Activated CD4-positive, alpha-beta T cell treated with anti-CD3 and anti-CD28 coated beads, Interleukin-2, amount 50 U/mL, for 1 hour (primary cell): ENCODE data around the gene ASB10.

ENCODE experiments used
- DNase-seq: peaks from one replicate; pipeline ENCODE4 v3.0.0-alpha.2; 2020

ASB10 gene

DNA sequence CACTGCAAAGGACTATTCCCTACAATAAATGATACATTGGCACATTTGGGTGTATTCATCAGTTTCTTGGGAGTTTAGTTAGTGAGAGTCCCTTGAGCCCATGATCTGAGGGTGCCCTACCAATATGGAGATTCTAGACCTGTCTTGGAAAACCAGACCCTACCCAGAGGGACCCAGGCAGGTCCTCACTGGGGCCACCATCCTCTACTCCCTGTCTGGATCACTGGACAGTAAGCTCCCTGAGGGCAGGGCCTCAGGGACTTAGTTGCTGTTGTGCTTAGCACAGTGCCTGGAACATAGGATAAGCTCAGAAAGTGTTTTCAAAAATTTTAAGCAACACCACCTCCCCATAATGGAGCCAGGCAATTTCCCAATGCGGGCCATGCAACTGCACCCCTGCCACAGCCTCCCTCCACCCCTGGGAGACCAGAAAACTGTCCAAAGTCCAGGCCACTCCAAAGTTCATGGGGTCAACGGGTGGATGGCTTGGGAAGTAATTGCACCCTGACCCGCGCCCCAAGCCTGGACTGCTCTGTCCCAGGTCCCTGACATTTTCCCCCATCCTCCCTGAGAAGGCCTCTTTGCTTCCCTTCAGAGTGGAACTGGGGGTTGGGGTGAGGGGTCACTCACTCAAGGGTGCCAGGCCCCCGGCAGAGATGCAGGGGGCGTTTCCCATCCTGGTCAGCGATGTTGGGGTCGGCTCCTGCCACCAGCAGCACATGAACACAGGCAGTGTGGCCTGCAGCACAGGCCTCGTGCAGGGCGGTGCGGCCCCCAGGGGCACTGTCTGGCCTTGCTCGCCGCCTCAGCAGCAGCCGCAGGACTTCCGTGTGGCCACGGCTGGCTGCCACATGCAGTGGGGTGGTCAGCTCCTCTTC lies 1.0 kb downstream of the ASB10 start:
- DNase-seq: no peak

DNA sequence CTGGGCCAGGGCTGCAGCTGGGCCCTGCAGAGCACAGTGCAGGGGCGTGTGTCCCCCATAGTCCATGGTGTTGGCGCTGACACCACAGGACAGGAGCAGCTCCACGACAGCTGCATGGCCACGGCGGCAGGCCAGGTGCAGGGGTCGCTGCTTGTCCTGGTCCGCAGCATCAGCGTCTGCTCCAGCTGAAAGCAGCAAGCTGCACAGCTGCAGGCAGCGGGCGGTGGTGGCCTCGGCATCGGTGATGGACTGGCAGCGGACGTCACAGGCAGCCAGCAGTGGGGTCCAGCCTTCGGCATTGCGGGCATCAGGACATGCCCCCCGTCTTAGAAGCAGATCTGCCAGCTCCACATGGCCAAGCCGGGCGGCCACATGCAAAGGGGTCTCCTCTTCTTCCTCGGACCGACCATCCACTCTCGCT lies 6.0 kb downstream of the ASB10 start:
- DNase-seq: no peak

DNA sequence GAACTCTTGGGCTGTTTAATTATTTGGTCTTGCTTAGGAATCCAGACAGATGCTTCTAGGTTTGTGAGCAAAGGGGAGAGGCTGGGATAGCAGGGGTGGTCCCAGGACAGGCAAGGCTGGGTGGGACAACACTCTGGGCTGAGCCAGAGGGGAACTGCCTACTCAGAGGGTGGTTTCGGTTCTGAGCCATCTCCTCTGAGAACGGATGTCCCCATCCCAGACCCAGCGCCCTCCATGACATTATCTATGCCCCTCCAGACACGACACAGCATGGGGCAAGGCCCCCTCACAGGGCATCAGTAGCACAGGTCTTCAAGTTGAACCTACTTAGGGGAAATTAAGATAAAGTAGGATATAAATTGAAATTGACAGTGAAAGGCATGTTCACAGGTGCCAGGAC lies 7.1 kb downstream of the ASB10 start:
- DNase-seq: no peak

DNA sequence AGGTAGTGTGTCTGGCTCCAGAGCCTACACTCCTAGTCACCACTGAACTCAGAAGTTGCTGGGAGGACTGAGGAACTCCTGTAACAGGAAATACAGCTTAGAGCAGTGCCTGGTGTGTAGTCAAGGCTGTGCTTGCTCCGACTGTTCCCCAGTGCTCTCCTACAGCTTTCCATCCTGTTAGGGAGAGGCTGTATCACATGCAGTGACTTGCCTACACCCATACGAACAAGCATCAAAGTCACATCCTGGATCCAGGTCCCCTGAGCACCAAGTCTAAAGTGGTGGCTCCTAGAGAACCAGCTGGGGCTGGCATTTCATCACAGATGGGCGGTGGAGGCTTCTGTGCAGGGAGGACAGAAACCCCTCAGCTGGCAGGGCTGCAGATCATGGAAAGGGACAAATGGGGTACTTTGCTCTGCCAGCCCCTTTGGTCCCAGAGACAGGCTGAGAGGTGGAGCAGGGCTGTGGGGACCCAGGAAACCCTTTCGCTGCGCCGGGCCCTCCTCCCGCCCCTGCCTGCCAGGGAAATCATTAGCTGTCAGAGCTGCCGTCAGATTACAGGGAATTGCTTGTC lies 7.7 kb downstream of the ASB10 start:
- no peak for DNase-seq

DNA sequence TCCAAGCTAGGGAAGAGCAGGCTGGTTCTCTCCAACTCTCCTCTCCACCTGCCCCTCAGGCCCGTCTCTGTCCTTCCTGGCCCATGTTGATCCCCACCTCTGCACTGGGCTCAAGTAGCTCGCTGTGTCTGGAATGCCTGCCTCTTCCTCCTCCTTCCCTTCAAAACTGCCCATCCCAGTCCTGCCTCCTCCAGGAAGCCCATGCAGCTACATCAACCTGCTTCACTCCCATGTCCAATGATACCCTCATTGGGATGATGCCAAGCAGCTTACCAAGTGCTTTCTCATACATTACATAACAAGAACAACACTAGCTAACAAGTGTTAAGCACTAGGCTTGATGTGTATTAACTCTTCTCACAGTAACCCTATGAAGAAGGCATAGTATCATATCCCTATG lies 8.2 kb downstream of the ASB10 start:
- DNase-seq: no peak

DNA sequence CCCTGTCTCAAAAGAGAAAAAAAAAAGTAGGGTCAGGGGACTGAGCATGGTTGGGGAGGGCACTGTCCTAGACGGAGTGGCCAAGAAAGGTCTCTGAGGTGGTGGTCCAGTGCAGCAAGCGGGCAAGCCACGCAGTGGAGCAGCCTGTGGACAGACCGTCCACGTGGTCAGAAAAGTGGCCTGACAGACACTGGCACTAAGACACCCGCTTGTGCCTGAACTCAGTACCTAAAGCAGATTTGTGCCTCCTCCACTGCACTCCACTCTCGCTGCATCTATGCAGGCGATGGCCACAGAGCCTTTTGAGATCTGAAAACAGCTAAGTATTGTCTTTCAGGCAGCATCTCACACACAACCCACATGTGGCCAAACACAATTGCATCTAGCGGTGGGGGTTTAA lies 8.8 kb downstream of the ASB10 start:
- DNase-seq: no peak

DNA sequence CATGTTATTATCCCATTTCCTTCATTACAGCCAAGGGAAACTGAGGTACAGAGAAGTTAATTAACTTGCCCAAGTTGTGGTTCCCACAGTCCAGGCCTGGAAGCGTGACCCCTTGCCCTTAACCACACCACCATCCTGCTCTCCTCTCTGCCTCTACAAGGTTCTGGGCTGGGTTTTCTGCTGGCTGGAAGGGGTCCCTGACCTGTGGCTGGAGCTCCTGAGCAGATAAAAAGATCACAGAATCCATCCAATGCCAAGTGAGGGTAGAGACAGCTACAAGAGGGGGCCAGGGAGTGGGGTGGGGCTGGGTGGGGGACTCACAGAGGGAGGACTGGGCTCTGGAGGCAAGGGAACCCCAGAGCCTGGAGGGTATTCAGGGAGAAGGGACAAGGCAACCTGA lies 9.7 kb downstream of the ASB10 start:
- no peak for DNase-seq

DNA sequence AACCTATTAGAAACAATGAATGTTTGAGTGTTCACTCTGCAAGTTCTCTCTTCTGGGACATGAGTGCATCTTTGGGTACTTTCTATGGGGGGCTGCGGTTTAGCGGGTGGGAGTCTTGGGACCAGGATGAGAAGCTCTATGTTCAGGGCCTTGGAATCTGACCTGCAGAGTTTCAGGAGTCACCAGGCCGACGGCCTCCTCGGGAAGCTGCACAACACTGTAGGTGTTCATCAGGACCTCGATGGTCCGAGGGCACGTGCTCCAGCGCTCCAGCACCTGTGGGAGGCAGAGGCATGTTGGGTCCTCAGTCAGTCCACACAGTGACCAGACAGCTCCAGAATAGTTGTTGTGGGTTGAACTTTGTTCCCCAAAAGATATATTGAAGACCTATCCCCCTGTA lies 10.6 kb downstream of the ASB10 start:
- DNase-seq: no peak

DNA sequence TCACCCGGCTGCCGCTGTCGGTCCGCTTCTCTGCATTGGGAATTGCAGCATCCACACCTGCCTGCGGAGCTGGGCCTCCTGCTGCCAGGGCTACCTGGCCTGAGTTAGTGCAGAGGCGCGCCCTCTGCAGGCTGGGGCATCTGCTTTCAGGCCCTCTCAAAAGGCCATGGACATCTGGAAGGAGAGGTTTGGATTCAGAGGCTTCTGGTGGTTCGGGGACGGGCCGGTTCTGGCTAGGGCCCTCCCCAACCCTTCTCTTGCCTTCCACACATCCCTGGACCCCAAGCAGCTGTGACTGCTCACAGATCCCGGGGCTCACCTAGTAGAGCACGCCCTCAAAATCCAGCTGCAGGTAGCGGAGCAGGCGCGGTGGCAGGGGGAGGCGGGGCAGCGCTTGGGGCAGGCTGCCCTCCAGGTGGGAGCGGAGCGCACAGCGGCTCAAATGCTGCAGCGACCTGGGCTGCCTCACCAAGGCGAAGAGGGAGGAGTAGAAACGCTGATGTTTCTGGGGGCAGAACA lies 11.2 kb downstream of the ASB10 start:
- DNase-seq: no peak

DNA sequence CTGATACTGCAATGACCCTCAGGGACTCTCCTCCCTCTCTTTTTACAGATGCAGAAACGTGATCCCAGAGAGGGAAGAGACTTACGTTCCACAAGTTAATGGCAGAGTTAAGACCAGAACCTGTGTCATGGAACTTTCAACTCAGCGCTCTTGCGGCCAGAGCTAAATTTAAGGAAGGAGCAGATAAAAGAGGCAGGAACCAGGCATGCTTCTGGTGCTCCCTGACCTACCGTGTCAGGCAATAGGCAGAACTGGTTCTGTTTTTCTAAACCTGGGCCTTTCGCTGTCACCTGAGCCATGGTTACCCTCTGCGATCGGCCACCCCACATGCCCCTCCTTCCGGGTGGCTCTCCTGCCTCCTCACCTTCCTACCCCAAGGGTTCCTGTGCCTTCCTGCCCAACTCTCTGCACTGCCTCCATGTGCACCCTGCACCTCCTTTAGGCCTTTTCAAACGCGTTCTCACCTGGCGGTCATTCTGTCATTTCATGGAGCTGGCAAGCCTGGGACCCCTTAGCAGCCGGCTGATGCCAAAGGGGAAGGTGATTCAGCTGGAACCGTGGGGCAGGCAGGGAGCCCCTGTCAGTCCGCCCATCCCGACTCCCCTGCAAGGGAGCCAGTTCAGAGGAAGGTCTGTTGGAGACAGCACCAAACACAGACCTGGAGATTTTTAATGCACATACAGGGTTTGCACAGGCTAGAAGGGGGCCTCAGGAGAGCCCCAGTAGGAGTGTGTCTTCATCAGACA lies 11.8 kb downstream of the ASB10 start:
- DNase-seq: no peak

DNA sequence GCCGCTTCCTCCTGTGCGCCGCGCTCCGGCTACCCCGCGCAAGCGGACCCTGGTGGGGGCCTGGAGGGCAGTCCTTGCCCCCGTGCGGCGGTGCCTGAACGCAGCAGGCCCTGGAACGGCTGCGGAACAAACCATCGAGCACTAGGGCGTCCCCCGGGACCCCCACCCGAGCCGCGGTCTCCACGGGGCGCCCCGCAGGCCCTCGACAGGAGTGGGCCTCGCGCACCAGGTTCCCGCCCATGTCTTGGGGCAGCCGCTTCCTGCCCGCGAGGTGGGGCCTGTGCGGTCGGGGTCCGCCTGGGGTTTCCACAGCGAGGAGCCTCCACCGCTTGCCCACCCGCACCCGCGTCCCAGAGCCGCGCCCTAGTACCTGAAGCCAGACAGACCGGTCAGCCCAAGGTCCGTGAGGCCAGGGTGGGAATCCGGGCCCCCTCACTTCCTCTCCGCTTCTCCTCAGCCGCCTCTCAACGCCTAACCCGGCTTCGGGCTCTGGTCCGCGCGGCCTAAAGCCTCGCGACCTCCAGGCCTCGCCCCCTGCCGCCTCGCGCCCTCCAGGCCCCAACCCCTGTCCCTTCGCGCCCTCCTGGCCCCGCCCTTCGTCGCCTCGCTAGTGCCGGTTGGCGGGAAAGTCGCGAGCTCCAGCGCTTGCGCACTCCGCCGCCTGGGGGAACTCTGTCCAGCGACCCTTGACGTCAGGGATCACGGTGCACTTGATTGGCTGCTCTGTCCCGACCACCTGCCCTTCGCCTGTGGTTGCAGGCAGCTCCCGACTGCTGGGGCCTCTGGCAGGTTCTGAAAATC lies 12.6 kb downstream of the ASB10 start:
- DNase-seq: peak; percentile 15

DNA sequence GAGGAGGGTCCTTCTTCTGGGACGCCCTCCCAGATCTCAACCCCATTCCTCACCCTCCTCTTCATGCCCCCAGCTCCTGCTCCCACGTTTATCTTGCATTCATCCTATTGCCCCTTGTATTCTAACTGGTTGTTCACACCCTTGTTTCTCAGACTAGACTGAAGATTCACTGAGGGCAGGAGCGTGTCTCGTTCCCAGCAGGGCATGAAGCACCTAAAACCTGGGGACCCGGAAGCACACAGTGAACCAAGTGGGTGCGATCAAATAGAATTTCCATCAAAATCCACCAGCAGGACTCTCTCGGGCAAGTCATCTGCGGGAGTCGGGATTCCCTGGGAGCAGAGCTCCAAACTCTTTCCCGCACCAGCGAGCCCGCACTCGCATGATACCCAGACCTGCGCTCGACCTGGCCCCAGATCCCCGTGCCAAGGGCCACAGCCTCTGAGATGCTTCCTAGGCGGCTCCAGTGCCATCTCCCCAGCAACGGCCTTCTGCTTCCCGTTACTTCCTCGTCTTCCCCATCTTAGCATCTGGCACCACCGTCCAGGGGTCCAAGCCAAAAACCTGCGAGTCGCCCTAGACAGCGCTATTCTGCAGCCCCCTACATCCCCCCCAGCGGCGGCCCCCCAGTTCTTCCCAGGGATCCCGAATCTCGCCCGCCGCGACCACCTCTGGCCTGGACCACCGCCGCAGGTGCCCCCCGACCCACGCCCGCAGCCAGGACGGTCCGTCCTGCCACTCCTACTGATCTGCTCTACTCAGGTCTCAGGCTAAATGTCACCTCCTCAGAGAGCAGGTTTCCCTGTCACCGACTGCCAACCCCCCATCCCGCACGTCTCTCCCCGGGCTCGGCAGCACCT lies 13.4 kb downstream of the ASB10 start:
- DNase-seq: no peak

DNA sequence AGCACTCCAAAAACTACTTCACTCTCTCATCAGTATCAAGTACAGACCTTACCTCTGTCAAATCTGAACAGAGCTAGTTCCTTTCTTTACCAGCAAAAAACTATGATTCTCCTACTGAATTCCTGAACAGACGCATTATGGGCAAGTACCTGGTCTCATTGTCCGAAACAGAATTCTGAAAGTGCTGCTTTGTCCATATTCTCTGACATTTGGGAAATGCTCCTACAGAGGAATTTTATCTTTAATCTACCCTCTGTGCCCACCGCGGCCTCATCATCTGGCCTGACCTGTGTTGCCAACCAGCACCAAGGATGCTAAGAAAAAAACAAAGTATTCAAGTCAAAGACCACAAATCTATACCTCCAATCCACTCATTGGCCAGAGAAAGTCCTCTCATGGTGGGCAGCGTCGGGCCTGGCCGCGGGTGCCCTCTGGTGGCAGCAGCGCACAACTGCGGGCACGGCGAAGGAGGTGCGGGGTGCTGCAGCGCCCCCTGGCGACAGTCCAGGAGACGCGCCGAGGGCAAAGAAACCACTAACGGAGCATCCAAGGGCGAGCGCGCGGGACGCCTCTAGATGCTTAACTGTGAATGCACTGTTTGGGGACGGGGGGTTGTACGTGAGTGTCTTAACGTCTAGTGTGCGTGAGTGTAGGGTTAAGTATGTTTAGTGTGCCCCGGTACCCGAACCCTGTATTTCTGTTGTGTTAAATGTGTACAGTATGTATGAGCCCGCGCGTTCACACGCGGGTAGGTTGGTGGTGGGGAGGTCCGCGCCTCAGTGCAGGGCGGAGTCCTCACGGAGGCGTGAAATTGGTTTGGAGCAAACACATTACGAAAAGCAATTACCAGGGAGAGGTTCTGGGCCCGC lies 14.5 kb downstream of the ASB10 start:
- DNase-seq: peak; percentile 77

DNA sequence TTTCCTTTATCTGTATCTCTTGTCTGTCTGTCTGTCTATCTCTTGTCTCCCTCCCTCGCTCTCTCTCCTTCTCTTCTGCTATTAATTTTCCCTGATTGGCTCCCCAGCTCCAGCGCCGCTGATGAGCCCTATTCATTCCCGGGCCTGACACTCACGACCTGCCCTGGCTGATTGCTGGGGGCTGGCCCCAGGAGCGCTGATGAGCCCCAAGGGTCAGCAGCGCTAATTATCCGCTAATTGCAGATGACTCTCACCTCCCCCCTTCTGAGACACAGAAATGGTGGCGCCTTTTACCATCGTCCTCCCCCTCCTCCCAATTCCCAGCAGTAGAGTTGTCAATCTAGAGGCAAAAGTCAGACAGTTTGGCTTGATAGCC lies 18.3 kb downstream of the ASB10 start:
- no peak for DNase-seq

DNA sequence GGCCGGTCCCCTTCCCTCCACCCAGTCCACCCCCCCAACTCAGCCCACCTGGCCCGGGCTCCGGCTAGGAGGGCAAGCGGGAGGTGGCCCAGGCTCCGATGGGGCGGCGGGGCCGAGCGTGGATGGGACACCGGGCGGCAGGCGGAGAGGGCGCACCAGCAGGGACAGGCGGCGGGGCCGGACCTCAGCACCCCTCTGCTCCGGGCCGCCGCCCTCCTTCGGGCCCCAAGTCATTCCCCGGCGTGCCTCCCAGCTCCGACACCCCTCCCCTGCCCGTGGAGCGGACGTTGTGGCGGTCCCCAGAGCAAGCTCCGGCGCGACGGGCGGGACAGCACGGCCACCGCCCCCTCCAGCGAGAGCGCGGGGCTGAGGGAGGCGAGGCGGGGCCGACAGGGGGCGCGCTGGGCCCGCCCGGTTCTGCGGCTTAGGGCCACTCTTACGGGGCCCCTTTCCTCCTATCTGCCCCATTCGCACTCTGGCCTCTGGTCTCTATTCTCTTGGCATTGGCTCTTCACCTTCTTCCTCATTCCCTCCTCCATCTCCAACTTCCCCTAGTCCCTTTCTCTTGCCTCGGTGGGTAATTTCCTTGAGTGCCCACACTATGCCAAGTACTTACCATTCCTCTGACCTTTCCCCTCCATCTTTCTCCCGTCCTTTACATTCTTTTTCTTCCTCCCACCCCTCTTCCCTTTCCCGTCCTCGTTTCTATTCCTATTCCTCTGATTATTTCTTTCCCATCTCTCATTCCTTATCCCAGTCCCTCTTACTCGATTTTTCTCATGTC lies 18.9 kb downstream of the ASB10 start:
- peak; percentile 60 for DNase-seq

DNA sequence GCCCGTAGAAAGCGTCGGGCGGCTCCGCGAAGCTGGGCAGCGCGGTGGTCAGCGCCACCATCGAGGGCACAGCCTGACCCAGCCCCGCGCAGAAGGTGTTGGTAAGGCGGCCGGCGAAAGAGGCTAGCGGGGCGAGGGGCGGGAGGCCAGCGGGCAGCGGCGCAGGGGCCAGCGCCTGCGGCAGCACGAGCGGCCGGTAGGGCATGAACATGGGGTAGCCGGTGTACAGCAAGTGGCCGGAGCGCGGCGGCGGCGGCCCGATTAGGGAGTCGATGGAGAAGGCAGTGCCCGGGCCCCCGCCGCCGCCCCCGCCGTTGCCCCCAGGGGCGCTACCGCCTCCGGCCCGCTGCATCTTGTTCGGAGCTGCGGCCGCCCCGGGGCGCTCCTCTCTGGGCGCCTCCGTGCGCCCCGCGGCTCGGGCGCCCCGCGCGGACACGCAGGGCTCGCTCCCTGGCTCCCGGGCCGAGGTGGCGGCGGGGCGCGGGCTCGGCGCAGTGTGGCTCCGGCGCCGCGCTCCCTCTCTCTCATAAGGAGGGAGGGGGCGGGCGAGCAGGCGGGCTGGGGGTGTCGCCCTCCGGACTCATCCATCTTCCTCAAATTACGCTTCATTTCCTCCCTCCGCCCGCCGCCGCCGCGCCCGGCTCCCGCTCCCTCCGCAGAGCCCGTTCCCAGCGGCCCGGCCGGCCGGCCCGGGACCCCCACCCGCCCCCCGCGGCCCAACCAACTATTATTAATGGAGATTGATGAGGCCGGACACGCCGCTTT lies 19.7 kb downstream of the ASB10 start, which contains the start of gene GBX1:
Gene GBX1, minus strand, starts transcription at position 498 of the 765 bp plus-strand sequence. Its CDS starts 146 bp downstream, at position 352.
- peak; percentile 20 for DNase-seq

DNA sequence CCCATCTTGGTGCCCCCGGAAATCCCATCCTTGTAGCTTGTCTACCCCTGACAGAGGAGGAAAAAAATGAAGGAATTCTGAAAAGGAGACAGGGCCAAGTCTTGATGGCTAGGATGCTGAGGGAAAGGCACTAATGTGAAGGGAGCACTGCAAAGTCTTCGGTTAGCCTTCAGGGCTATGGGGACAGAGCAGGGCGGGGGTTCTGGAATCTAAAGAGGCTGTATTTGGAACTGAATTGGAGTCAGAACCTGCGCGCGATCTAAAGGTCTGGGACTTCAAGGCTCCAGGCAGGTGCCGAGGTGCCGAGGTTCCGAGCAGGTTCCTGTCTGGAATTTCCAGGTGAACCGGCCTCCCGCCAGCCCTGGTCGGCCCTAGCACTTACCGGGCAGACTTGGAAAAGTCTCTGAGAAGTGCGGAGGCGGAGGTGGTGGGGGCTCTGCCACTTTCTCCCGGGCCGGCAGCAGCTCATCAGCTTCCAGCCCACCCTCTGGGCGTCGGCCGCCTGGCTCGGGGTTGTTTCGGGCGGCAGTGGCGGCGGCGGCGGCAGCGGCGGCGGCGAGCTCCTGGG lies 20.3 kb downstream of the ASB10 start:
- DNase-seq: no peak

DNA sequence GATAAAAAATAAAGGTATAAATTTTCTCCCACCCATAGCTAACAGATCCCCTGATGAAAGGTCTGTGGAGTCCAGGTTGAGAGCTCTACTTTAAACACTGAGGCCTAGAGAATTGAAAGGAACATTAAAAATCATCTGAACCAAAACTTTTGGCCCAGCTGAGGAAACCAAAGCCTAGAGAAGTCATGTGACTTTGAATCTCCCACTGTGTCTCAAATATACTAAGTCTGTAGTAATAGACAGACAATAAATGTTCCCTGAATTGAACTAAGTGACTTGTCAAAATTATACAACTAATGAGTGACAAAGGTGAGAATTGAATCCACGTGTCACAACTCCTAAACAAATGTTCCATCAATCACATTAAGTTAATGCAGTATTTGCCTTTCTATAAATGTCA lies 25.3 kb downstream of the ASB10 start:
- DNase-seq: no peak
